Activated CD8-positive, alpha-beta T cell treated with anti-CD3 and anti-CD28 coated beads for 36 hours (primary cell): Measurements from ENCODE around the gene PAX6. TPM values are rescaled to one million over a fixed set of nuclear protein-coding genes. Genes with fewer than 3 reads are reported as not detected.

ENCODE experiments used
- ATAC-seq: fragments of 200-7000 bp; cut with Tn5 transposase; one replicate; pipeline ENCODE4 v1.10.0; 2021; ENCODE audit warnings: mild to moderate bottlenecking, moderate library complexity
- CTCF ChIA-PET: fragments of 350-600 bp; sonication (Branson Sonifier 250); formaldehyde crosslinking; loops from one replicate; lab custom pipeline; 2021; ENCODE audit warnings: antibody characterized with exemption; lab: Charles Lee
- POLR2A ChIA-PET: fragments of 350-600 bp; sonication (Branson Sonifier 250); formaldehyde crosslinking; loops from one replicate; lab custom pipeline; 2021; ENCODE audit warnings: antibody characterized with exemption; lab: Charles Lee
- DNase-seq: peaks from one replicate; pipeline ENCODE4 v3.0.0-alpha.2; 2020
- H3K27ac Mint-ChIP-seq: one replicate; pipeline ENCODE4 v1.8.0; 2021; ENCODE audit warnings: mild to moderate bottlenecking, mixed read lengths
- H3K27me3 Mint-ChIP-seq: one replicate; pipeline ENCODE4 v1.8.0; 2021; ENCODE audit warnings: mixed read lengths
- H3K36me3 Mint-ChIP-seq: one replicate; pipeline ENCODE4 v1.8.0; 2021; ENCODE audit warnings: low read depth, mixed read lengths
- H3K4me1 Mint-ChIP-seq: one replicate; pipeline ENCODE4 v1.8.0; 2021; ENCODE audit warnings: low read depth, mixed read lengths
- H3K4me3 Mint-ChIP-seq: one replicate; pipeline ENCODE4 v1.8.0; 2021; ENCODE audit warnings: mild to moderate bottlenecking, moderate library complexity, mixed read lengths
- H3K9me3 Mint-ChIP-seq: one replicate; pipeline ENCODE4 v1.8.0; 2021; ENCODE audit warnings: mixed read lengths
- intact Hi-C: fragments of 100-400 bp; cut with micrococcal nuclease; formaldehyde crosslinking; loops from one replicate; pipeline ENCODE4 v1.10.0; 2022
- total RNA-seq, 2 experiments: library from RNA; stranded (reverse); gene quantifications; one replicate each; pipeline ENCODE4 v1.2.3, GENCODE V29; 2021
- TF ChIP-seq, protein P1 (sequence below): fragments of 200-600 bp; IDR thresholded peaks from one replicate; pipeline ENCODE4 v1.8.0; 2022; ENCODE audit warnings: antibody characterized with exemption, mild to moderate bottlenecking

Gene PAX6
- total RNA-seq, 2 experiments from 2014 or later: not detected

DNA sequence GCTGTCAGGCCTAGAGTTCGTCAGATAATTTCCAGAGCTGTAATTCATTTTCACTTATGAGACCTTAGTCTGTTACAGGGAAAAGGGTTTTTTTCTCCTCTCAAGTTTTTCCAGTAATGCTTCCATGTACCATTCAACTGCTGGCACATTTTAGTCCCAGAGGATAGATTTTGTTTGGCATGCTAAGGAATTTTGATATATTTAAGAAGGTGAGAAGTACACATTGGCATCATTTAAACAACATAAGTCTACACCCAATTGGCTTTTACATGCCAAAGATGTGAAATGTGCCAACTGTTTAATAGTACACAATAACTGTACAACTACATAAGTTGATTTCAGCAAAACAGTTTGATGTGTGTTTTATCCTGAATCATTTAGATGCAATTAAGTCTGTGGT lies 71.0 kb downstream of the PAX6 start:
- TF ChIP-seq, protein P1, sequence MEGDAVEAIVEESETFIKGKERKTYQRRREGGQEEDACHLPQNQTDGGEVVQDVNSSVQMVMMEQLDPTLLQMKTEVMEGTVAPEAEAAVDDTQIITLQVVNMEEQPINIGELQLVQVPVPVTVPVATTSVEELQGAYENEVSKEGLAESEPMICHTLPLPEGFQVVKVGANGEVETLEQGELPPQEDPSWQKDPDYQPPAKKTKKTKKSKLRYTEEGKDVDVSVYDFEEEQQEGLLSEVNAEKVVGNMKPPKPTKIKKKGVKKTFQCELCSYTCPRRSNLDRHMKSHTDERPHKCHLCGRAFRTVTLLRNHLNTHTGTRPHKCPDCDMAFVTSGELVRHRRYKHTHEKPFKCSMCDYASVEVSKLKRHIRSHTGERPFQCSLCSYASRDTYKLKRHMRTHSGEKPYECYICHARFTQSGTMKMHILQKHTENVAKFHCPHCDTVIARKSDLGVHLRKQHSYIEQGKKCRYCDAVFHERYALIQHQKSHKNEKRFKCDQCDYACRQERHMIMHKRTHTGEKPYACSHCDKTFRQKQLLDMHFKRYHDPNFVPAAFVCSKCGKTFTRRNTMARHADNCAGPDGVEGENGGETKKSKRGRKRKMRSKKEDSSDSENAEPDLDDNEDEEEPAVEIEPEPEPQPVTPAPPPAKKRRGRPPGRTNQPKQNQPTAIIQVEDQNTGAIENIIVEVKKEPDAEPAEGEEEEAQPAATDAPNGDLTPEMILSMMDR: no peak
- ChIA-PET CTCF (no interaction called here), POLR2A (no interaction called here)
- ATAC-seq (no peak), DNase-seq (no peak)
- peaks cover 17% of the 10 kb centered on the region for H3K9me3 Mint-ChIP-seq
- no peaks in the 10 kb centered on the region for H3K4me1 Mint-ChIP-seq
- H3K4me3 Mint-ChIP-seq: no peak overlapping the region
- intact Hi-C loops: no loop called here
- H3K27ac Mint-ChIP-seq: no peak overlapping the region
- no peaks in the 10 kb centered on the region for H3K27me3 Mint-ChIP-seq
- H3K36me3 Mint-ChIP-seq: peaks cover 7% of the 10 kb centered on the region
